Right ventricle myocardium inferior (tissue), 1 donor: ENCODE data around the gene OVCA2. TPM values are rescaled to one million over a fixed set of nuclear protein-coding genes. Genes with fewer than 3 reads are reported as not detected.

Experiments
- ATAC-seq: fragments of 200-7000 bp; cut with Tn5 transposase; one replicate; pipeline ENCODE4 v1.9.1; 2020; ENCODE audit warnings: mild to moderate bottlenecking, moderate library complexity
- DNase-seq: peaks from one replicate; pipeline ENCODE4 v3.0.0; 2021; ENCODE audit errors: missing footprints
- intact Hi-C: fragments of 100-400 bp; cut with DNase I; formaldehyde crosslinking; loops from one replicate; pipeline ENCODE4 v1.11.0; 2022
- total RNA-seq: library from RNA; stranded (reverse); fragmentation: NEBNext Ultra II Directional; extraction: Animal tissue kit (Norgen Biotek cat#: 25700); gene quantifications from one replicate; pipeline ENCODE4 v1.2.1, GENCODE V29; 2021
- donor health status: DM: no; HTN: yes; CAD: no; lungs with severe emphysema.

Gene OVCA2
- total RNA-seq, 1 donor from 2014 or later, result 14.3 TPM

GRCh38 chr17:2047590-2047989, 5.8 kb downstream of the OVCA2 start:
- intact Hi-C loops, result loop anchor here (10.0 kb wide), 2 partner anchors 383 to 483 kb away; partner anchors contain the start of gene PITPNA
- no peak for DNase-seq
- no peak for ATAC-seq

GRCh38 chr17:2048805-2049204, 7.0 kb downstream of the OVCA2 start:
- ATAC-seq (no peak), DNase-seq (no peak)
- intact Hi-C loops, result loop anchor here (10.0 kb wide), 2 partner anchors 384 to 484 kb away; partner anchors contain the start of gene PITPNA

GRCh38 chr17:2049333-2050299, 7.8 kb downstream of the OVCA2 start:
- DNase-seq (peak; percentile 95), ATAC-seq (peak; percentile 50)
- intact Hi-C loops, result loop anchor here (10.0 kb wide), 2 partner anchors 385 to 485 kb away; partner anchors contain the start of gene PITPNA

GRCh38 chr17:2050300-2051060, 8.7 kb downstream of the OVCA2 start:
- intact Hi-C loops, result no loop called here
- peak; percentile 23 for ATAC-seq
- peak; percentile 81 for DNase-seq

GRCh38 chr17:2051061-2051932, 9.5 kb downstream of the OVCA2 start:
- no peak for DNase-seq
- no peak for ATAC-seq
- intact Hi-C loops, result no loop called here

- ATAC-seq, result no peak
- intact Hi-C loops, result no loop called here
Observed at GRCh38 chr17:2051933-2052559, 10.2 kb downstream of the OVCA2 start.

GRCh38 chr17:2053380-2054261, 11.8 kb downstream of the OVCA2 start:
- intact Hi-C loops, result loop anchor here (1.0 kb wide), 2 partner anchors 191 to 230 kb away; no protein-coding TSS in a partner anchor
- ATAC-seq (peak; percentile 9), DNase-seq (peak; percentile 80)

More at GRCh38 chr17:2051933-2052559, 10.2 kb downstream of the OVCA2 start:
- DNase-seq, result peak; percentile 35

GRCh38 chr17:2054262-2054511, 12.4 kb downstream of the OVCA2 start:
- intact Hi-C loops, result loop anchor here (1.0 kb wide), 2 partner anchors 190 to 229 kb away; no protein-coding TSS in a partner anchor
- no peak for ATAC-seq
- no peak for DNase-seq

- ATAC-seq, result peak; percentile 74
- DNase-seq, result peak; percentile 93
- intact Hi-C loops, result loop anchor here (1.0 to 5.0 kb wide), 4 partner anchors 38 to 229 kb away; no protein-coding TSS in a partner anchor
Observed at GRCh38 chr17:2054512-2055291, 12.9 kb downstream of the OVCA2 start, which contains the start of gene HIC1. Gene HIC1, plus strand, starts transcription at chr17:2055103. Its CDS starts 1,588 bp downstream, at chr17:2056691.

GRCh38 chr17:2055292-2056205, 13.7 kb downstream of the OVCA2 start:
- ATAC-seq (no peak), DNase-seq (peak; percentile 66)
- intact Hi-C loops, result loop anchor here (5.0 kb wide), 2 partner anchors 37 to 67 kb away; no protein-coding TSS in a partner anchor

- intact Hi-C loops, result loop anchor here (5.0 kb wide), 2 partner anchors 36 to 66 kb away; no protein-coding TSS in a partner anchor
- ATAC-seq (no peak), DNase-seq (peak; percentile 79)
Observed at GRCh38 chr17:2056206-2057174, 14.7 kb downstream of the OVCA2 start.

- DNase-seq, result peak; percentile 62
- ATAC-seq, result no peak
- intact Hi-C loops, result loop anchor here (5.0 kb wide), 2 partner anchors 35 to 65 kb away; no protein-coding TSS in a partner anchor
Observed at GRCh38 chr17:2057175-2057759, 15.4 kb downstream of the OVCA2 start.

GRCh38 chr17:2057760-2058585, 16.2 kb downstream of the OVCA2 start:
- DNase-seq, result peak; percentile 59
- intact Hi-C loops, result loop anchor here (2.0 to 5.0 kb wide), 3 partner anchors 34 to 119 kb away; no protein-coding TSS in a partner anchor
- no peak for ATAC-seq
